Kidney glomerular epithelial cell (primary cell): Measurements from ENCODE around the gene PGM2.
"Not testable (repeated sequence)": the region's sequence is repeated elsewhere in the genome, so short reads cannot be mapped to it uniquely, and the experiment has no call there.

Source experiments
- DNase-seq: peaks from one replicate; lab custom pipeline; 2025; lab: John Stamatoyannopoulos, UW

PGM2 gene

GRCh38 chr4:37818752-37819151 lies 7.7 kb upstream of the PGM2 start:
- no peak for DNase-seq

GRCh38 chr4:37820458-37820857 lies 6.0 kb upstream of the PGM2 start:
- not testable (repeated sequence) for DNase-seq

GRCh38 chr4:37821953-37822605 lies 4.4 kb upstream of the PGM2 start:
- no peak for DNase-seq

DNA sequence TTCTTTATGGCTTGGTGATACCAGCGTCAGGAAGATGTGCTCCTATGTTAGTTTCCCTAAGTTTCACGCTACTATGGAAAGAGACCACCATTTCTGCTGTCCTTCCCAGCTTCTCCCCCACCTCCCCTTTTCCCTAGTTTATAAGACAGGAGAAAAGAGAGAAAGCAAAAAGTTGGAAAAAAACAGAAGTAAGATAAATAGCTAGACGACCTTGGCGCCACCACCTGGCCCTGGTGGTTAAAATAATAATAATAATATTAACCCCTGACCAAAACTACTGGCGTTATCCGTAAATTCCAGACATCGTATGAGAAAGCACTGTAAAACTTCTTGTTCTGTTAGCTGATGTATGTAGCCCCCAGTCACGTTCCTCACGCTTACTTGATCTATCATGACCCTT lies 985 bp upstream of the PGM2 start:
- DNase-seq, result not testable (repeated sequence)

DNA sequence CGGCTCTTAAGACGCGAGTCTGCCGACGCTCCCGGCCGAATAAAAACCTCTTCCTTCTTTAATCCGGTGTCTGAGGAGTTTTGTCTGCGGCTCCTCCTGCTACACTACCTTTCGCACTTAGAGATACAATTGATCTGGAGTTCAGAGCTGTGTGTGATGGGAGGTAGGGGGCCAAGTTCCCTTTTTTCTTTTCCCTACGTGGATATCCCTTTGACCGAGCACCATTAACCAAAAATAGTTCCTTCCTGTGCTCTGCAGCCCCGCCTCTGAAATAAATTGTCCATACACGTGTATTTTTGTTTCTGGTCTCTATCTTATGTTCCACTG lies 555 bp upstream of the PGM2 start:
- no peak for DNase-seq

DNA sequence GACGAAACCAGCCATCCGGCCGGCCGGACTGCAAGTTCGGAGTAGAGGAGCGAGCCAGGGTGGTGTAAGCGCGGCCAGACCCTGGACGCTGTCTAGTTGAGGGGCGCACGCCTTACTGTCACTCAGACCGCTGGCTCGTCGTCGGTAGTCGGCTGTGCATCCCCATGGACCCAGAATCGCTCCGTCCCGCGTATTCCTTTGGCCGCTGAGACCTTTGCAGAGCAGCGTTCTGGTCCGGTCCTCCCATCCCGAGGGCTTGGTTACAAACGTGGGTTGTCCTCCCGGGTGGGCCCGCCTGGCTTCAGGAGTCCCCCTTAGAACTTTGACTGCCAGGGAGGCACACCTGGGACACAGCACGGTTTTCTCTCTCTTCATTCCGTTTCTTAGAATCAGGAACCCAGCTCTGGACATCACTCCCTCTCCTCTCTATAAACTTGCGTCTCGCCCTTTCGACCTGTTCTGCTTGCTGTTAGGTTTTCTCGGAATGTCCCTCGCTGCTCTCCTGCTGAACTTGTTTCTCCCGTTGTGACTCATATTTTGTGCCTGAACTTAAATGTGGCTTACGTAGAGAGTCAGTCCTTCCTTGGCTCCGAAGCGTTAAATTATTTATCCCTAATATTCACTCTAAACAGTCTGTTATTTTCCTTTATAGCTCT lies 672 bp downstream of the PGM2 start:
- peak; percentile 6 for DNase-seq

DNA sequence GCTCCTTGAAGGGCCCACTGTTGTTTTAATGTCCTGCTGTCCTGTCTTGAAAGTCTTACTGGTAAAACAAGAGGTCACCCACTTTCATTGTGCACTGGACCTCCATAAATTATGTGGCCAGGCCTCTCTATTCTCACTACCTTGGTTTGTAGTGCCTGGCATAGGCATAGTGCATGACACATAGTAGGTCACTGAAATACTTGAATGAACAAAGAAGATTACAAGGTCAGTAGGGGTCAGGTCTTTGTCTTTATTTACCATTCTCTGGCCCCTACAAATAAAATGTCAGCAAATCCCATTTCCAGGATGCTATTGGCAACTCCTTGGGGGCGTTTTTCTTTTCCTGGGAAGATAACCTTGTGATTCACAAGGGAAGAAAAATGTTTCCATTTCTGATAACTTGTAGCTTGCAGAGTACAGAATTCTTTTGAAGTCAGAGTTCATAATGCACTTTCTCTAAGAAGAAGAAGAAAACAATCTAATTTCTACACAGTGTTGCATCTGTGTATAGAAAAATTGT lies 1.4 kb downstream of the PGM2 start:
- no peak for DNase-seq

- DNase-seq, result no peak
These were observed 2.4 kb downstream of the PGM2 start for GRCh38 chr4:37828843-37829242.

- DNase-seq, result no peak
These were observed 4.2 kb downstream of the PGM2 start for GRCh38 chr4:37830640-37831039.

GRCh38 chr4:37835031-37835430 lies 8.5 kb downstream of the PGM2 start:
- no peak for DNase-seq

DNA sequence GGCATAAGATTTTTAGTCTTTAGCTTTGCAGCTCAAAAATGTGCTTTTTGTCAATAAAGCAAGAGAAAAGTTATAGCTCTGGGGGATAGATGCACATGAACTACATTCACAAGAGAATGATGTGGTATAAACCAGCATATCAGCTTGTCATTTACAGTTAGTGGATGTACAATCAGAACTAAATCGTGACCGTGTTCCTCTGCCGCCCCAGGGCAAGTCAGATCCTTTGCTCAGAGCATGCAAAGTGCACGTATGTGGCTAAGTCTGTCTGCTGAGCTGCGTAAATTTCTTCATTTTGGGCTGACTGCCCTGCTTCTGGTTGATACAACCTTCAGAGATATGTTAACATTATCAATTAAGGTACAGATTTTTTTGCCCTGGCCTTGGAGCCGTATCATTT lies 9.3 kb downstream of the PGM2 start:
- DNase-seq, result no peak

DNA sequence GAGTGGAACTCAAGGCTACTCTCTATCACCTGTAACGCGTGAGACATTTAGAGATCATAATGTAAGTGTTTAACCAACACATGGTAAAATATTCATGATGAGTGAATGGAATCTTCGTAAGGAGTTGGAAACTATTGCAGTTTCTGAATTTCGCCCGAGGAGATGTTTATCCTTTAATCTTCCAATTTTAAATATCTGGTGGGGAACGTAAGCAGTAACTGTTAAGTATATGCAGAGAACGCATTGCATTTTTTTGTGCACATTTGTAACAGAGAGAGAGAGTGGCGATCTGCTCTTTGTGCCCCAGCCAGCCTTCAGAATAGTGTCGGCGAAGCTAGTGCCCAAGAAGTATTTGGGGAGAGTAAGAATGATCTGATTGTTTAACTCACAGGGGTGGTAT lies 9.8 kb downstream of the PGM2 start:
- DNase-seq, result no peak

DNA sequence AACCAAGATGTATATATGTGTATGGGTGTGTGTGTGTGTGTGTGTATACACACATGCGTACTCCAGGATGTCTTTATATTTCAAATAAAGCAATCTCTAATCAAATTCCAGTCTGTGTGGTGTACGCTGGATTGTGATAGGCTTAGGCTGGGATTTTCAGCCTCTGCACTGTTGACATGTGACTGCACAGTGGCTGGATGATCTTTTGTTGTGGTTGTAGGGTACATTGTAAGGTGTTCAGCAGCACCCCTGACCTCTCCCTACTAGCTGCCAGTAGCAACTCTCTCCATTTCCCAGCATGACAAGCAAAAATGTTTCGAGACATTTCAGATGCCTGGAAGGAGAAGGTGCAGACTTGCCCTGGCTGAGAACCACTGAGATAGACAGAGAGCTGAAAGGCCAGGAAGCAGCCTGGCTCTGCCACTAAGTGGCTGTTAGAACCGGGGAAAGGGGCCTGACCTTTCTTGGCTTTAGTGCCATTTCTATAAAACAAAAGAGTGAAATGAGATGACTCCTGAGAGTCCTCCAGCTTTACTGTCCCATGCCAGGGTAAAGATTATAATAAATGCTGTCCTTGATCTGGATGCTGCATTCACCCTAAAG lies 10.5 kb downstream of the PGM2 start:
- no peak for DNase-seq

- DNase-seq, result peak; percentile 58
These were observed 11.0 kb downstream of the PGM2 start for GRCh38 chr4:37837446-37837845.

GRCh38 chr4:37839426-37839825 lies 12.9 kb downstream of the PGM2 start:
- DNase-seq, result no peak

- DNase-seq, result no peak
These were observed 17.7 kb downstream of the PGM2 start for GRCh38 chr4:37844204-37844603.

DNA sequence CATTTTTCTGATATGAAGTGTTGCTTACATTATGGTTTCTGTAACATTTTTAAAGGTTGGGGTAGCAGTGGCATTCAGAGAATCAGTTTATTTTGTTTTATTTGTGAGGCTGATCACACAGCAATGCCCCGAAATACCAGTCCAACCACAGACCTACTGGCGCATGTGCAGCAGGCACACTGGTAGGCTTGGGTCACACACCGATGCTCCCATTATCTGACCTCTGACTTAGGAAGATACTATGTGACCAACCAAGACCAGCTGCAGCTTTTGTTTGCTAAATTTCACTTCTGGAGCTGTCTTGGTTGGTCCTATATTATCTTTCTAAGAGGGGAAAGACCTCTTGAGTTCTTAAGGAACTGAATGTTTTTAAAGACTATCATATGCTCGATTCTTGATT lies 18.7 kb downstream of the PGM2 start:
- no peak for DNase-seq

- no peak for DNase-seq
These were observed 20.9 kb downstream of the PGM2 start for GRCh38 chr4:37847311-37847884.

DNA sequence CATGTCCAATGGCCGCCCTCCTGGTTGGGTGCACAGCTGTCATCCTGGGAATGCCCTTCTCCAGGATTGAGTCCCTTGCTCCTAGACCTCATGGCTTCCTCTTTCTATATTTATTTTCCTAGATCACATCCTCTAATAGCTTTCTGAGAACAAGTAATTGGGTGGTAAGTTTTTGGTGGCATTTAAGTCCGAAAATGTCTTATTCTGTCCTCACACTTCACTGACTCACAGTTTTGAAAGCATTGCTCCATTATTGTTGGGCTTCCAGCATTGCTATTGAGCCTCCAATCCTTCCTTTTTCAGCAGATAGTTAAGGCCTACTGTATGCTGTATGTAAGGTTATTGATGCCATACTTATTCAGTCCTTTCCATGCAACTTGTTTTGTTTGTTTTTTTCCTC lies 25.9 kb downstream of the PGM2 start:
- no peak for DNase-seq

DNA sequence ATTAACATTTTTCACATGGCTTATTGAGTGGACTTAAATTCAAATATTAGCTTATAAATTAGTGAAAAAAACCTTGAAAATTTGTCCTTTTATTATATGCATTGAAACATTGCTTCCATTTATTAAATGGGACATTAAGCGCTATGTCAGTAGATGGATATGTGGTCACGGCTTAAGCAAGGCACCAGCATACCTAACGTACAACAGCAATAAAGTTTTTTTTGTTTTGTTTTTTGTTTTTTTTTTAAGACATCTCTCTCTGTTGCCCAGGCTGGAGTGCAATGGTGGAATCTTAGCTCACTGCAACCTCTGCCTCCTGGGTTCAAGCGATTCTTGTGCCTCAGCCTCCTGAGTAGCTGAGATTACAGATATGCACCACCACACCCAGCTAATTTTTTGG lies 31.6 kb downstream of the PGM2 start:
- DNase-seq, result no peak

GRCh38 chr4:37858872-37859271 lies 32.4 kb downstream of the PGM2 start:
- no peak for DNase-seq

- DNase-seq, result no peak
These were observed 33.8 kb downstream of the PGM2 start for GRCh38 chr4:37860266-37860665.

DNA sequence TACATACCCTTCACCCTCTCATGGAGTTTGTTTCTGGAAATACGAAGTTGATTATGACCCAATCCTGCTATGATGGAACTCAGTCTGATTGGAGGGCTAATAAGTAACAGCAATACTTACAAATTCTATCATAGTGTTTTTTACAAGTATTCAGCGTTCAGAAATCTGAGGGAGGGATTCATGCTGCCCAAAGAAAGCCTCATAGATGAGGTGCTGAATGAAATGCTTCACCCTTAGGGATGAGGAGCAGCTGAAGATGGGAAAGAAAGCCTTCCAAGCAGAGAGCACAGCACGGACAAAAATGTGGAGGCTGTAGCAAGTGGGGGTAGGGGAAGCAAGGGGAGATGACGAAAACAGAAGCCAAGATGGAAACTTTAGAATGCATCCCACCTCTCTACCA lies 36.5 kb downstream of the PGM2 start:
- DNase-seq, result no peak
